Dedifferentiated amniotic fluid mesenchymal stem cell (primary cell): ENCODE data around the gene MTF1.

Source experiments
- DNase-seq: peaks from one replicate; pipeline ENCODE4 v3.0.0-alpha.2; 2016; ENCODE audit errors: extremely low spot score

The MTF1 gene

DNA sequence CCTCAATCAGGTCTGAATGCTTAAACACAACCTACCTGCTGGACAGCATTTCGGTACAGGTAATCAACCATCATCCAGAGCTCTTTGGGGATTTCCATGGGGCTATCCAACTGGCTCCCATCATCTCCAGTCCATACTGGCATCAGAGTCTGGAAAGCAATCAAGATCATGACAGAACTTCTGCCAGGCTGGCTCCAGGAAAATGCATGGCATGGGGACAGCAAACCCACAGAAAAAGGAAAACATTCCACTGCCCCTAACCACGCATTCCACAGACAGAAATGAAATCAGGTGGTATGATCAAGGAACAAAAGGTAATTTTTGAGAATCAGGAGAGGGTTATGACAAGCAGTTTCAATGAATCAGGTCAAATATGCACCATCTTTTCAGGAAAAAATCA, 9.1 kb upstream of the MTF1 start:
- no peak for DNase-seq

DNA sequence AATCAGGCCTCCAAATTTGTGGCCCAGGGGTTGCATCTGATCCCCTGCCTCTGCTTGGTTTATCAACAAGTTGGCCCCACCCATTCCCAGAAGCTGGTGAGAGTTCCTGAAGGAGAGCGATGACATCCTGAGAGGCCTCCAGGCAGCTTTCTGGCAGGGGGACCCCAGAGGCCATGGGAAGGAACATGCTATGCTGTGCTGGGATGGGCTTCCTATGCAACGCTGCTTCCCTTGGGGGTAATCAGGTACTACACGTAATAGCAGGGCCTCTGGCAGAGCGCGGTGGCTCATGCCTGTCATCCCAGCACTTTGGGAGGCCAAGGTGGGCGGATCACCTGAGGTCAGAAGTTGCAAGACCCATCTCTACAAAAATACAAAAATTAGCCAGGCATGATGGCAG, 8.4 kb upstream of the MTF1 start:
- no peak for DNase-seq

DNA sequence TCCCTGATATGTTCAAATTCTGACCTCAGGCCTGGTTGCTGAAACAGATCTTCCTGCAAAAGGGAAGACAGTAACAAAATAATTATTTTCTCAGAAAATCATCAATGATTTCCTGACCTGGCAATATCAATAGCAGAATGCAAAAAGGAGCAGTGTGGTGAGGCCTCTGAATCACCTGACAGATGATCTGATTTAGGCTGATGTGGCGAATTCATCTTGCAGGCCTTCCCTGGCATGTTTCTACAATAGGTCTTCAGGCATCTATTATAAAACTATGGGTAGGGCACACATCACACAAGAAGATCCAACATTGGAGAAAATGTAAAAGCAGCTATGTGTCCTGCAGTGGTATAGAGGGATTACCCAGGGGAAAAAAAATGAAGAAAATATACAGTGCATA, 7.1 kb upstream of the MTF1 start:
- DNase-seq, result no peak

DNA sequence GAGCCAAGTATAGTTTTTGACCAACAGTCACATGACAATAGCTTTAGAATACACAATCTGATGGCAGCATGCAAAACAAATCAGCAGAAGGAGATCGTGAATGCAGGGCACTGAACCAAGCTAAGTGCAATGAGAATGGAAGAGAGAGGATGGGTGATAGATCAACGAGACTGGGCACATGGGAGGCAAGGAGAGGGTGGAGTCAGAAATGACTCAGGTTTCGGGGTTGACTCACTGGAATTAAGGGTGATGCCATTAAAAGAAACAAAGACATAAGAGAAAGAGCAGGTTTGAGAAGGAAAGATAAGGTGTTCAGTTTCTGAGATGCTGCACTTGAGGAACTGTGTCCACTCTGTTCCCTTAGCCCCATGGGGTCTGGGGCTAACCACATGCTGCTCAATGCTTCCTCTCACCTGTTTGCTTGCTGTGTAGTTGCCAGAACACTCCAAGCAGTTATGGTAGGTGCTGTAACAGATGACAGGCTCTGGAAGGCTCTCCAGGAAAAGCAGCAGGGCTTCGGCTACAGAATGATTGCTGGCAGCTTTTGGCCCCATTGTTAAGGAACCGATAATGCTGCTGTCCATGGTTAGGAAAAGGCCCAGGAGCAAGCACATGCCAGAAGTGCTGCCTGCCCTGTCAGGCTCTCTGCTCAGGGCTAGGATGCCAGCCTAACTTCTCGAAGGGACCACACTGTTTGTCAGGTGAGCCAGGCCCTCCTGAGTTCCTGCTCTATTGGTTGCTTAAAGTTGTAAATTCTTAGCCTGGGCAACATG, 6.1 kb upstream of the MTF1 start:
- no peak for DNase-seq

DNA sequence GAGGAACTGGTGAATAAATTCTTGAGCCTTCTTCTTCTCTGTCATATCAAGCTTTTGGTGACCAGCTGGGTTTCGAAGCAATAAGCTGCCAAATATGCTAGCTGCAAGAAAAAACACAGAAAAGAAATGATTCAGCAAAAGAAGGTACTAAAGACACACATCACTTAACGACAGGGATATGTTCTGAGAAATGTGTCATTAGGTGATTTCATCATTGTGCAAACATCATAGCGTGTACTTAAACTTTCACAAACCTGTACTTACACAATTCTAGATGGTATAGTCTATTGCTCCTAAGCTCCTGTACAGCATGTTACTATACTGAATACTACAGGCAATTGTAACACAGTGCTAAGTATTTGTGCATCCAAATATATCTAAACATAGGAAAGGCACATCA, 2.9 kb upstream of the MTF1 start:
- no peak for DNase-seq

DNA sequence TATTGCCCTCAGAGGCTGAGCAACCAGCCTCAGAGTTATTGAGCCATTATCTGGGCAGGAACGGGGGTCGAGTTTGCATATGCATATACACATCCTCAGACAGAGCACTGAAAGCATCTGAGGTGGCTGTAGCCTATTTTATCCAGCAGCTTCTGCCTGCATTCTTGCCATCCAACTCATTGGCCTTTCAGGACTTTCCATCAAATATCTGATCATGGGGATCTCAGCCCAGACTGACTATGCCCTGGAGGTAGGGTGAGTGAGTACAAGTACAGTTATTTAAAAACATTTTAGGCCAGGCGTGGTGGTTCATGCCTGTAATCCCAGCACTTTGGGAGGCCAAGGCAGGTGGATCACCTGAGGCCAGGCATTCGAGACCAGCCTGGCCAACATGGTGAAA, 1.8 kb upstream of the MTF1 start:
- DNase-seq, result no peak

DNA sequence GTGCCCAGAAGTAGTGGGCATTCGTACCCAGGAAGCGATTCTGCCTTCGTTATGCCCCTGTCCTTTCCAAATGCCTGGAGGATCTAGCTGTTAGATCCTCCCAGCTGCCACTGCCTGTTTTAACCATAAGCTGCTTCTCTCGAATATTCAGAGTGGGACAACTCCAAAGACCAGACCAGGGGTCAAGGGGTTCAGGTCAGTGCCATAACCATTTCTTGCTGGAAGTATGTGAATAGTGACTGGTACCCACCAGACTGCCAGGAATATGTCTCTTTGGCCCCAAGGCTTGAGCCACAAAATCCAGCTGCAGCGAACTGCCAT, 914 bp upstream of the MTF1 start:
- DNase-seq, result no peak

DNA sequence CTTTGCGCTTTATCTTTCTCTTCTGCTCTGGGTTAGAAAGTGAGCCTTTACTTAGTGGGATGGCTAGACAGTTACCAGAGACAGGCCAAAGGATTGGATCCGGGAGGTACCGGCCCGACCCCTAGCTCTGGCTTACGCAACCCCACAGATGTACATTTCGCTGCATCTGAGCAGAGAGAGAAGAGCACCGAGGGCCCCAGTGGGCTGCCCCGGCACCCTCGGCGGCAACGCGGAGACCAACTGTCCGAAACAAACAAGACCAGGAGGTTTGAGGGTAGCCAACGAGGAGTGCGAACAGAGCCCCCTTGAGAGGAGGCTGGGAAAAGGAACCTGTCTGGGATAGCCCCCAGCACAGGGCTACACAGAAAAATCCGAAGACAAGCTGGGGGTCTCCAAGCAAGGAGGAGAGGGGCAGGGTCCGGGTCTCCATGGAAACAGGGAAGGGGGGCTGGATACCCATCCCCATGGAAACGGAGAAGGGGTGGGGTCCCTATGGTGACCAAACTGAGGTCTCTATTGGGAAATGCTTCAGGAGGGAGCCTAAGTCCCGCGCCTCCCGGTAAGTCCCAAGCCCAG, 373 bp downstream of the MTF1 start:
- peak; percentile 20 for DNase-seq

DNA sequence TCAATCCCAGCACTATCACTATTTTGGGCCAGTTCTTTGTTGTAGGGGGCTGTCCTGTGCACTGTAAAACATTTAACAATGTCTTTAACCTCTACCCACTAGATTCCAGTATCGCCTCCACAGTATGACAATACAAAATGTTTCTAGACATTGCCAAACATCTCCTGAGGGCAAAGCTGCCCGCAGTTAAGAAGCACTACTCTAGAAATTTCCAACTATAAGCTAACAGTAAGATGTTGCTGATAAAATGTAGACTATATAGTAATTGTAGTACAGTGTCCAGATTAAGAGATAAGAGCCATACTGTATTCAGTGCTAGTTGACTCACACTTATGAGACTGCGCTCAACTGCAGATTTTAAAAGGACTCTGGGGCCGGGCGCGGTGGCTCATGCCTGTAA, 5.0 kb downstream of the MTF1 start:
- no peak for DNase-seq

DNA sequence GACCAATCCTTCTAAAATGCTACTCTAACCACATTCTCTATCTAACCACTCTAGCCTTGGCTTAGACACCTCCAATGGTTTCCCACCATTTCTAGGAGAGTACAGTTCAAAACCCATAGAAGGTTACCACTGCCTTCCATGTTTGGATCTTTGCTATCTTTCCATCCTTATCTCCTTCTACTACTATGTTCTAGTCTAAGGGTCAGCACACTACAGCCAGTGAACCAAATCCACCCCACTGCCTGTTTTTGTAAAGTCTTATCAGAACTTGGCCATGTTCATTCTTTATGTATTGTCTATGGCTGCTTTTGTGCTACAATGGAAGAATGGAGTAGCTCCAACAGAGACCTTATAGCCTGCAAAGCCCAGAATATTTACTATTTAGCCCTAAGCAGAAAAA, 6.2 kb downstream of the MTF1 start:
- no peak for DNase-seq

DNA sequence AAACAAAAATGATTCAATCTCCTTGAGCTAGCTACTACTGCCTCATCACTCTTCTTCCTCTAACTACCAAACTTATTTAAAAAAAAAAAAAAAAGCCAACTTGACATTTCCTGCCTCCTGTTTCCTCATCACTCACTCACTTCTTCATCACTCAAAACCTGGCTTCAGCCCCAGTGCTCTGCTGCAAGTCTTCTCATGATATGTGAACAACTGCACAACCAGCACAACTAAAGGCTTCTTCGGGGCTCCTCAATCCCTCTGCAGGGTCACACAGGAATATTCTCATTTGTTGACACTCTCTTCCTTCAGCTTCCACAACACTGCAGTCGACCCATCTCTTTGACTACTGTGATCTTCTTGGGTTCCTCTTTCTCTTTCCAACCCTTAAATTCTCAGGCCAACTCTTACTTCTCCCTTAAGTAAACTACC, 7.6 kb downstream of the MTF1 start:
- no peak for DNase-seq

DNA sequence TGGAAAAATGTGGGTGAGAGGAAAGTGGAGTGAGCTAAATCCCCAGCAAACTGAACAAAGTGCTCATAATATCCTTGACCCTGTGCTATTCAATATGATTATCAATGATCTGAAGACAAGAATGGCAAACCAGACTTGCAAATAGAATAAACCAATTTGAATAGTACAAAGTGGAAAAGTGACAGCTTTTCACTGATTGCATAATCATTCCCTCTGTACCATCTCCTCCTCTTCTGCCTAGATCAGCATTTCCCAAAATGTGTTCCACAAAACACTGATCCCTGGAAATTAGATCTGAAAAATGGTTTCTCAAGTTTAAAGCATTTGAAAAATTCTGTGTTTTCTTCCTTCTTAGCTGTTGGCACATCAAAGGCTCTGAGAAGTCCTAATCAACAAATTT, 8.1 kb downstream of the MTF1 start:
- no peak for DNase-seq

DNA sequence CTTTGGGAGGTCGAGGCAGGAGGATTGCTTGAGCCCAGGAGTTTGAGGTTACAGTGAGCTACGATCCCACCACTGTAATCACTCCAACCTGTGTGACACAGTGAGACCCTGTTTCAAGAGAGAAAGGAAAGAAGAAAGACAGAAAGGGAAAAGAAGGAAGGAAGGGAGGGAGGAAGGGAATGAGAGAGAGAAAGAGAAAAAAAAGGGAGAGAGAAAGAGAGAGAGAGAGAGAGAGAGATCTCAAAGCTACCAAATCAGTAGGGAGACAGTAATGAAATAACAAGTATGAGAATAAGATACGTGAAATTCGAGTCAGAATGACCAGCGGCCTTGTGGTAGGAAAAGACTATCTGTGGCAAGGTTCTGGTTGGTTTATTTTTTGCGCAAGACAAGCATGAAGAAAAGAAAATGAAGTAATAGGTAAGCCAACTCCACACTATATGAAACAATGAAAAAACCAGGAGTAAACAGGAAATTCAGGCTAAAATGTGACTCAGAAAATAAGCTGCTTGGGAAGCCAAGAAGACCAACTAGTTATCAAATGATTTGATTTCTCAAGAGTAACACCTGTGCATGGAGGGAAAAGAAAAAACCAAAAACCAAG, 8.9 kb downstream of the MTF1 start:
- DNase-seq, result no peak

DNA sequence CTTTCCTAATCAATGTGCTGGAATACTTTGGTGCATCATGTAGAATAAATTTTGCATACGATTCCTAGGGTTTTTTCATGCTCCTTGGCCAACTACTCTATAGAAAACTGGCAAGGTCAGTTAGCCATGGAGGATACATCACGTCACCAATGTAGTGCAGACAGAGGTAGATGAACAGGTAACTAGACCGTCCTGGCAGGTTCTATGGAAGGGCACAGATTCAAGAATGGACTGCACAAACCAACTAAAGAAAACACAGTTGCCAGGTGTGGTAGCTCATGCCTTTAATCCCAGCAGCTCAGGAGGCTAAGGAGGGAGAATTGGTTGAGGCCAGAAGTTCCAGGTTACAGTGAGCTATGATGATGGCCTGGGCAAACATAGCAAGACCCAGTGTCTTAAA, 9.9 kb downstream of the MTF1 start:
- no peak for DNase-seq

DNA sequence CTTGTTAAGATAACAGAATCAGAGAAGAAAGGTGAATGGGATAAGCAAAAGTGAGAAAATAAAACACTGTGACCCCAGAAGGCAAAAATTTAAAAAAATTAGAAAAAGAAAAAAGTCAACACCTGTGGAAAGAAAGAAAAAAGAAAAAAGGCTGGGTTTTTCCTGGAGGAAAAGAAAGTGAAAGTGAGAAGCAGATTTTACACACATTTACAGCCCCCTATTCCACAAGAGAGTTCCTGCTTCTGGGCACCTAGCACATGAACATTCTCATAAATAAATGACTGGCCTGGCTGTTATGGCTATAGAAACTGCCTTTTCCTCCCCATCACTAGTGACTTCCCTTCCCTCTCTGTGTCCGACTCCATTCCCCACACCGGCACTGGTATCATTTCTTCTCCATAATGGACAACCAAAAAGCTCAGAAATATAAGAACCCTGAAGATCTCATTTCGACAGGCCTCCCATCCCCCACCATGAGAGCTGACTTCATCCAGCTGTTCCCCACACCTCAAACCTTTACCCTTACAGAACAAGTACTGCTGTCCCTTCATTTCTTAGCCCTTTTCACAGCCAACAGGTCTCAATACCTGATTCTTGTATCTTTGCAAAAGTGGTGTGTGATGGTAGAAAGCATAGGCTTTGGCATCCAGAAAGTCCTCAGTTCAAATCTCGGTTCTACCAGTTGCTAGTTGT, 12.6 kb downstream of the MTF1 start:
- DNase-seq, result no peak

DNA sequence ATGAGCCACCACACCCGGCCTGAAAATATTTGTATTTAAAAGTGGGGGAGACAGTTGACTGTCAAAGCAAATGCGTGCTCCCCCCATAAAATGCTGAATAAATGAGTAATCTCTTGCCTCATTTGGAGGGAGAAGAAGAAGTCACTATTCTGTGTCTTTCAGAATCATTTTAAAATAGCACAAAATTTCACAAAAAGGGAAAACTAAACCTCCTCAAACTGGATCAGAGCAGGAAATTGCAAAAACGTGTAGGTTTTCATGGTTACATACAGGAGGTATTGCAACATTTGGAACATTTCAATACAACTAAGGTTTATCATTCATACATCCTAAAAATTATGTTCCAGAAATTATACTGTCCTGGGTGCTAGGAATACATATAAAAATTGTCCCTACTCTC, 13.6 kb downstream of the MTF1 start:
- no peak for DNase-seq

DNA sequence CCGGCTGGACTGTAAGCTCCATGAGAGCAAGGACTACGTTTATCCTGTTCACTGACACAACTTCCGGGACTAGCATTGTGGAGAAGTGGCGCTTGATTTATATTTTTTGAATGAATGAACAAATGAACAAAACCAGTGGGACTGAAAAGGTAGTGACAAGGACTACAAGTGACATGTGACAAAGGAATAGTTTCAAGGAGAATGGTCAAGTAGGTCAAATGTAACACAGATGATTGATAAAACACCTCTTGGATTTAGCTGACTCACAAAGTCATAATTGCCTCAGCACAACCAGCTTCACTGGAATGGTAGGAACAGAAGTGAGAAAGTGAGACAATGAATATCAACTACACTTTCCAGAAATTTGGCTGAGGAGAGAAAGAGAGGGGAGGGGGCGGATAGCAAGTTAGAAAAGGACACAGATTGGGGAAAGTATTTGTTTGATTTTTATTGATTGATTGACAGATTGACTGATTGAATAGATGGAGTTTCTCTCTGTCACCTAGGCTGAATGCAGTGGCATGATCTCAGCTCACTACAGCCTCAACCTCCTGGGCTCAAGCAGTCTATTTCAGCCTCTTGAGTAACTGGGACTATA, 14.2 kb downstream of the MTF1 start:
- no peak for DNase-seq

DNA sequence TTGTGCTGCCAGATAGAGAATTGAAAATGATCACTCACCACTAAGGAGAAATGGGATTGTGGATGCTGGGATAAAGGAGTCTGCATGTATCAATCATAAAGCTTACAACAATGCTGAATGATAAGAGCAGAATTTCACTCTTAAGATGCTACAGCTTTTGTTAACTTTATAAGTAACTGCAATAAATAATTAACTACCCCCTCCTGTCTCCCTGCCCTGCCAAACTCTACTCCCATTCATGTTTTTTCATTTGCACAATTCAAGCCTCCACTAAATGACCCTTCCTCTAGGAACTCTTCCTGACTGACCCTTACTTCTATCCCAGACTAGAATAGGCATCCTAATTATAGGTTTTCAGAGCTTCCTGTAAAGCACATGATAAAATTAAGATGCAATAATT, 14.9 kb downstream of the MTF1 start:
- DNase-seq, result no peak

DNA sequence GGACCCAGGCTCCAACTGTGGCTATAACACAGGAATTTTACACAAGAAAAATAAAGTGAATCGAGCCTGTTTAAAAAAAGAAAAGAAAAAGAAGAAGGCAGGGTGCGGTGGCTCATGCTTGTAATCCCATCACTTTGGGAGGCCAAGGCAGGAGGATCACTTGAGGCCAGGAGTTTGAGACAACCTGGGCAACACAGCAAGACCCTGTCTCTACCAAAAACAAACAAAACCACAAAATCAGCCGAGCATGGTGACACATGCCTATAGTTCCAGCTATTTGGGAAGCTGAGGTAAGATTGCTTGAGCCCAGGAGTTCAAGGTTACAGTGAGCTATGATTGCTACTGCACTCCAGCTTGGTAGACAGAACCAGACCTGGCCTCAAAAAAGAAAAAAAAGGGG, 17.7 kb downstream of the MTF1 start:
- DNase-seq, result no peak

DNA sequence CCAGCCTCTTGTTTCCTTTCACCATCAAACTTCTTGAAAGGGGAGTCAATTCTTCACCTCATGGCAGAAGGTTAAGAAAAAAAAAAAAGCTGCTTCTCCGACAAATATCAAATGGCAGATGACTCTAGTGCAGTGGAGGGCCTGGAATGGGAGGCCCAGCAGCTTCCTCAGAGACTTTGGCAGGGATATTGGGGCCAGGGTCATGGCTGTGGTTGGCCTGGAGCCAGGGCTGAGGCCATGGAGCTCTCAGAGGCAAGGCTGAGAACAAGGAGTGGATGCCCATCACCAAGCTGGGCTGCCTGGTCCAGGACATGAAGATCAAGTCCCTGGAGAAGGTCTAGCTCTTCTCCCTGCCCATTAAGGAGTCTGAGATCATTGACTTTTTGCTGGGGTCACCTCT, 18.7 kb downstream of the MTF1 start:
- DNase-seq, result no peak

DNA sequence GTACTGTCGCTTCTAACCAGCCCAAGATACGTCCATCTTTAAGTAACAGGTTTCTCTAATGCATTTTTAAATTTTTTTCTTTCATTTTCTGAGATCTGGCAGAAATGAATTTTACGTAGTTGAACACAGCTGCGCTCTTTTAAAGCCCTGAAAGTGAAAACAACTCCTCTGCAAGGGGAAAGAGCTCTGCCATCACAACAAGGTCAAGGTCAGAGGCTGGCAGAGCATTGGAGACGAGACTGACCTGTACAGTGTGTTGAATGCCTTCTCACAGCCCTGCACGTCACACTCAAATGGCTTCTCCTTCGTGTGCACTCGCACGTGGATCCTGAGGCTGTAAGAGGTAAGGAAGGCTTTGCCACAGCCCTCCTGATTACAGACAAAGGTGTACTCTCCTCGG, 19.7 kb downstream of the MTF1 start:
- no peak for DNase-seq

DNA sequence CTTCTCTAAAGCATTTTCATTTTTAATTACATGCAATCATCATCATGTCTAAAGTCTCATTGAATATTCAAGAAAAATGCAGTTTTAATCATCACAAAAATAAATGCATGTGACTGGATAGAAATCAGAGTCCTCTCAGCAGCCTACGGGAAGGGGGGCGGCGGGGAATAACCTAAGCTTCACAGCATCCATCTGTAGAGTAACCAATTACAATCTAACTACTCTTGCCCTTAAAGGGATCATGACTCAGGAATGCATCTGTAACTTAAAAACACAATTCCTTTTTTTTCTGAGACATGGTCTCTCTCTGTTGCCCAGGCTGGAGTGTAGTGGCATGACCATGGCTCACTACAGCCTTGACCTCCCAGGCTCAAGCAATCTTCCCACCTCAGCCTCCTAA, 22.6 kb downstream of the MTF1 start:
- no peak for DNase-seq

DNA sequence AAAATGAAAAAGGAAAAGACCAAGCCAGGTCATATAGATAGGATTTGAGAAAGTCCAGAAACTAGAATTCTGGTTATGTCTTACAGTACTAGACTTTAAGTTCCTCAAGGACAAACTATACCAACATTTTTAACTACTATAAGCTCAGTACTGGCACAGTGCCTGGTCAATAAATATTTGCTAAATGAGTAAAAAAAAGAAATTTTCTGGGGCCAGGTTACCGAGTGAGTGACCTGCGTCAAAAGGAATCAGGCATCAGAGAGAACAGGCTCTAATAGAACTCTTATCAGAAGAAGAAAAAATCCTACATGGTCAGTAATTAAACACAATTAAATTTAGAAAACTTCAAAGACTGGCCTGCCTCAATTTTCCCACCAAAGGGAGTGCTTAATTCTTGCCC, 27.6 kb downstream of the MTF1 start:
- DNase-seq, result no peak
